ENCODE results near the gene SH2D5. TPM values are rescaled to one million over a fixed set of nuclear protein-coding genes. Genes with fewer than 3 reads are reported as not detected.
"Not testable (repeated sequence)": the region's sequence is repeated elsewhere in the genome, so short reads cannot be mapped to it uniquely, and the experiment has no call there.

Gene SH2D5
- total RNA-seq, 4 donors from 2014 or later = 0.23 to 1.2 TPM; not detected in 2

- 78% methylated on average over 10 of the region's 10 CpGs for WGBS
- H3K4me1 ChIP-seq = peaks cover 7% of the 10 kb centered on the region
- TF ChIP-seq EP300 (IDR thresholded peaks at IDR 0.05) = no peak
- TF ChIP-seq POLR2AphosphoS5 (IDR thresholded peaks at IDR 0.05) = no peak
- DNase-seq (ENCODE audit: low spot score in 2 of 2) = no peak
- no peaks in the 10 kb centered on the region for H3K36me3 ChIP-seq
- H3K9me3 ChIP-seq = no peaks in the 10 kb centered on the region
- no peak overlapping the region for H3K27ac ChIP-seq
- H3K4me3 ChIP-seq = no peak overlapping the region
- H3K27me3 ChIP-seq = no peaks in the 10 kb centered on the region
These were observed 48.9 kb downstream of the SH2D5 start for GRCh38 chr1:20683614-20684013.

GRCh38 chr1:20682571-20683236, 49.8 kb downstream of the SH2D5 start:
- TF ChIP-seq, protein P1, sequence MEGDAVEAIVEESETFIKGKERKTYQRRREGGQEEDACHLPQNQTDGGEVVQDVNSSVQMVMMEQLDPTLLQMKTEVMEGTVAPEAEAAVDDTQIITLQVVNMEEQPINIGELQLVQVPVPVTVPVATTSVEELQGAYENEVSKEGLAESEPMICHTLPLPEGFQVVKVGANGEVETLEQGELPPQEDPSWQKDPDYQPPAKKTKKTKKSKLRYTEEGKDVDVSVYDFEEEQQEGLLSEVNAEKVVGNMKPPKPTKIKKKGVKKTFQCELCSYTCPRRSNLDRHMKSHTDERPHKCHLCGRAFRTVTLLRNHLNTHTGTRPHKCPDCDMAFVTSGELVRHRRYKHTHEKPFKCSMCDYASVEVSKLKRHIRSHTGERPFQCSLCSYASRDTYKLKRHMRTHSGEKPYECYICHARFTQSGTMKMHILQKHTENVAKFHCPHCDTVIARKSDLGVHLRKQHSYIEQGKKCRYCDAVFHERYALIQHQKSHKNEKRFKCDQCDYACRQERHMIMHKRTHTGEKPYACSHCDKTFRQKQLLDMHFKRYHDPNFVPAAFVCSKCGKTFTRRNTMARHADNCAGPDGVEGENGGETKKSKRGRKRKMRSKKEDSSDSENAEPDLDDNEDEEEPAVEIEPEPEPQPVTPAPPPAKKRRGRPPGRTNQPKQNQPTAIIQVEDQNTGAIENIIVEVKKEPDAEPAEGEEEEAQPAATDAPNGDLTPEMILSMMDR (IDR thresholded peaks at IDR 0.05) = no peak
- TF ChIP-seq POLR2AphosphoS5 (IDR thresholded peaks at IDR 0.05) (no peak), POLR2A (IDR thresholded peaks at IDR 0.05) (no peak), EP300 (IDR thresholded peaks at IDR 0.05) (no peak)
- Histone ChIP-seq H3K36me3 (no peaks in the 10 kb centered on the region), H3K27me3 (no peaks in the 10 kb centered on the region), H3K9me3 (no peaks in the 10 kb centered on the region), H3K4me3 (no peak overlapping the region), H3K4me1 (peaks cover 7% of the 10 kb centered on the region), H3K27ac (no peak overlapping the region)
- WGBS = 86% methylated on average over 24 of the region's 24 CpGs
- DNase-seq (ENCODE audit: low spot score in 2 of 2) = no peak

GRCh38 chr1:20681999-20682398, 50.5 kb downstream of the SH2D5 start:
- no peak for TF ChIP-seq POLR2A (IDR thresholded peaks at IDR 0.05)
- TF ChIP-seq, protein P1 (IDR thresholded peaks at IDR 0.05) = no peak
- no peak for TF ChIP-seq EP300 (IDR thresholded peaks at IDR 0.05)
- TF ChIP-seq POLR2AphosphoS5 (IDR thresholded peaks at IDR 0.05) = no peak
- H3K9me3 ChIP-seq = no peaks in the 10 kb centered on the region
- H3K4me1 ChIP-seq = peaks cover 7% of the 10 kb centered on the region
- no peaks in the 10 kb centered on the region for H3K36me3 ChIP-seq
- WGBS = 93% methylated on average over 9 of the region's 9 CpGs
- H3K27me3 ChIP-seq = no peaks in the 10 kb centered on the region
- H3K27ac ChIP-seq = no peak overlapping the region
- H3K4me3 ChIP-seq = no peak overlapping the region
- no peak for DNase-seq (ENCODE audit: low spot score in 2 of 2)

DNA sequence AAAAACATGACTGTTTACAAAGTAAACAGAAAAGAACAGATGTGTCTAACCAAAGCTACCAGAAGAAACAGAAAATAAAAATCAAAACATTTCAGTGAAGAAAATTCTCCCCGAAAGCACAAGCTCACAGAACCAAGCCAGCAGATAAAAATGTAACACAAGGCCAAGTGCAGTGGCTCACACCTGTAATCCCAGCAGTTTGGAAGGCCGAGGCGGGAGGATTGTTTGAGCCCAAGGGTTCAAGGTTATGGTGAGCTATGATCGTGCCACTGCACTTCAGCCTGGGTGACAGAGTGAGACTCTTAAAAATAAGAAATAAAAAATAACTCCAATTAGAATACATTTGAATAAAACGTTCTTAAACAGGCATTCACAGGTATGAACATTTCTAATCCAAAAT, 52.2 kb downstream of the SH2D5 start:
- H3K4me1 ChIP-seq = peaks cover 4% of the 10 kb centered on the region
- H3K4me3 ChIP-seq = no peak overlapping the region
- no peaks in the 10 kb centered on the region for H3K9me3 ChIP-seq
- H3K36me3 ChIP-seq = no peaks in the 10 kb centered on the region
- WGBS = 86% methylated on average over 5 of the region's 5 CpGs
- peaks cover 2% of the 10 kb centered on the region for H3K27me3 ChIP-seq
- TF ChIP-seq, protein P1 (IDR thresholded peaks at IDR 0.05) = no peak
- no peak for TF ChIP-seq EP300 (IDR thresholded peaks at IDR 0.05)
- no peak for TF ChIP-seq POLR2AphosphoS5 (IDR thresholded peaks at IDR 0.05)
- no peak for TF ChIP-seq POLR2A (IDR thresholded peaks at IDR 0.05)
- no peak for DNase-seq (ENCODE audit: low spot score in 2 of 2)
- H3K27ac ChIP-seq = no peak overlapping the region

DNA sequence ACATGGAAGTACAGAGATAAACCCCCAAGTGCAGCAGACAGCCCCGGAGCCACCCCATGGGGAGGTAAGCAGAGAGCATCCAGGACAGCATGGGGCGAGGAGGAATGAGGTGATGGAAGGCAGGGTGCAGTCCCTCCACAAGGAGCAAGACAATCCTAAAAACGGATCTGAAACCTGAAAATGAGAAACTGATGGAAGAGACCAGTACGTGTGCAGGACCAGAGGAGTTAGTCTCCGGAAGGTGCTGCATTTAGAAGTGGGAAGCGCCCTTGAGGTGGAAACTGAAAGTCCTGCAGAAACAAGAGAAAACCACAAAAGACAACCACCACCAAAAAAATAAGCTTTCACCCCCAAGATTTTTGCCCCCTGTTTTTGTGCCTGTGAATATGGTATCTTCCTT, 53.9 kb downstream of the SH2D5 start:
- H3K4me1 ChIP-seq = no peaks in the 10 kb centered on the region
- peaks cover 2% of the 10 kb centered on the region for H3K27me3 ChIP-seq
- TF ChIP-seq, protein P1 (IDR thresholded peaks at IDR 0.05) = no peak
- TF ChIP-seq POLR2AphosphoS5 (IDR thresholded peaks at IDR 0.05) (no peak), EP300 (IDR thresholded peaks at IDR 0.05) (no peak), POLR2A (IDR thresholded peaks at IDR 0.05) (no peak)
- no peak overlapping the region for H3K27ac ChIP-seq
- 81% methylated on average over 6 of the region's 6 CpGs for WGBS
- DNase-seq (ENCODE audit: low spot score in 2 of 2) = no peak
- H3K4me3 ChIP-seq = no peak overlapping the region
- H3K36me3 ChIP-seq = no peaks in the 10 kb centered on the region
- H3K9me3 ChIP-seq = no peaks in the 10 kb centered on the region

GRCh38 chr1:20673626-20674025, 58.9 kb downstream of the SH2D5 start:
- not testable (repeated sequence) for H3K36me3 ChIP-seq; H3K4me1 ChIP-seq; H3K4me3 ChIP-seq; H3K9me3 ChIP-seq; H3K27me3 ChIP-seq; DNase-seq (ENCODE audit: low spot score in 2 of 2); H3K27ac ChIP-seq
- WGBS = 87% methylated on average over 11 of the region's 11 CpGs
